Cerebellar cortex (tissue), 1 donor: ENCODE data around the gene LRRC52.

Source experiments
- DNase-seq: peaks from one replicate; pipeline ENCODE4 v3.0.0-alpha.2; 2015; ENCODE audit warnings: low spot score

The LRRC52 gene

GRCh38 chr1:165543532-165544438 lies at the start of gene LRRC52:
Gene LRRC52 (plus strand): TSS chr1:165544000. CDS start chr1:165544297, 297 bp downstream.
- DNase-seq = peak; percentile 56

GRCh38 chr1:165494949-165495857 lies 48.6 kb upstream of the LRRC52 start:
- DNase-seq = no peak

- DNase-seq = no peak
Observed at GRCh38 chr1:165495858-165496205, 48.0 kb upstream of the LRRC52 start.

- no peak for DNase-seq
Observed at GRCh38 chr1:165496501-165496900, 47.3 kb upstream of the LRRC52 start.

GRCh38 chr1:165497069-165498013 lies 46.5 kb upstream of the LRRC52 start:
- DNase-seq = no peak

DNA sequence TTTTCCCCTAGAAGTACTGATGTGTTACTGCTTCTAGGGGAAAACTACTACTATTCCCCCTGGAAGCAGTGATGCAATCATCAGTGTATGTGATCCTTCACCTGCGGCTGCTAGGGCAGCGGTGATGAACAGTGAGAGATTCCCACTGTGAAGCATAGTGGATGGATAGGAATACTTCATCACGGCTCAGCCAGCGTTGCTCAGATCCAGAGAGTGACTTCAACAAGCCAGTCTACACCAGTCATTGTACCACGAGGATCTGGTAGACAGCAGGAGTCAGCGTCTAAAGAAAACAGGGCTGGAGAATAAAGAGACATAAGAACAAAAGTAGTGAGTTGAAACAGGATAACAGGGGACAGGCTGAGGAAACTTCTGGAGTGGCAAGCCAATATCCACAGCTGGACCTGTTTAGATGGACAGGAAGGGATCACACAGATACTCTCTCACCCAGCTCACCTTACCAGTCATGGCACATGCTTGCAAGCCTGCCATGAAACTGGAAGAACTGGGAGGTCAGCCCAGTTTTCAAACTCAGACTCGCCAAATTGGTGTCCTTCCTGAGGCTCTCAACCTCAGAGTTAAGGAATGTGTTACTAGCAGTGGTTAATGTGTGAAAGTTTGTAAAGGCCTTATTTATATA lies 42.4 kb upstream of the LRRC52 start:
- DNase-seq = no peak

- no peak for DNase-seq
Observed at GRCh38 chr1:165501970-165502348, 41.8 kb upstream of the LRRC52 start.

GRCh38 chr1:165507570-165507969 lies 36.2 kb upstream of the LRRC52 start:
- no peak for DNase-seq

DNA sequence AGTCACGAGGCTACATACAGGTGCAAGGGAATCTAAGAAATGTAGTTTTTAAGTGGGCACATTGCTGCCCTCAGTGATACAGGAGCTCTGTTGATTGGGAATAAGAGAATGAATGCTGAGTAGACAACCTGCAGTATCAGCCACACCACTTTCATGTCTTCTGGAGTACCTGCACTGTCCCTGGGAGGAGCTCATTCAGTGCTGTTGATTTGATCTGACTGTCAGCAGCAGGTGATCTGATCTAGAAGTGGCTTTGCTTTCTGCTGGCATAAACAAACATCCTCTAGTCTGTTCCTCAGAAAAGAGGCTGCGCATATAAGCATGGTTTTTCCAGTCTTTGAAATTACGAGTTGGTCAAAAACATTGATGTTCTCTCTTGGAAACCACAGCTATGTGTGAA lies 35.5 kb upstream of the LRRC52 start:
- no peak for DNase-seq

DNA sequence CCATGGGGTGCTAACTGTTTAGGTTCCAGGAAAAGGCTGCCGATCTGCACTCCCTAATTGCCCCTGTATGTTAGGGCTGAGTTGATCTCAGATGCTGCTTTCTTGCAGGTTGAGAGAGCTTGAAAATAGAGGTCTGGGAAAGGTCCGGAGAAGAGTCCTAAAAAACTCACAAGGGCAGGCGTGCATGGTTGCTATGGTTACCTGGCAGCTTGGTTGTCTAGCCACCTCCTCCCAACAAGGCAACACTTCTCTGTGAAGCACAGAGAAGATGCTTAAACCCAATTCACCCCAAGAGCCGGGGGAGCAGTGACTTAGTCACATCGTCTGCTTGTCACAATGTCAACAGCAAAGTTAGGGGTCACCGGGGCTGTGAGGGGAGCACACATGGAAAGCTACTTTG lies 31.0 kb upstream of the LRRC52 start:
- DNase-seq = no peak

DNA sequence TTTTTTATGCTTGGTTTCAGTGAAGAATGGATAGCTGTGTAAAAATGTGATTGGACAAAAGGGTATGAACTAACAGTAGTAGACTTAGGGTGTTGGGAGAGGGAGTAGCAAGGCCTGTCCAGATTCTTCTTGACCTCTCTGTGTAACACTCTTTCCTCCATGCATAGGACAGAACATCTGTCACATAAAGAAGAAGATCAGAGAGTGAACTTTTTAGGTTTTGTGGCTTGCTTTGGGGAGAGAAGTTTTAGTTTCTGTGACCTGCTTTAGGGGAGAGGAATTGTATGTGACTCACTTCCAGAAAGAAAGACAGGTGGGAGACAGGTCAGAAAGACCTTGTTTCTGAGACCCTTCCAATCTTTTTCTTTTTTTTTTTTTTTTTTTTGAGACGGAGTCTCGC lies 27.3 kb upstream of the LRRC52 start:
- no peak for DNase-seq

- DNase-seq = no peak
Observed at GRCh38 chr1:165520646-165521045, 23.2 kb upstream of the LRRC52 start.

GRCh38 chr1:165524639-165525285 lies 19.0 kb upstream of the LRRC52 start:
- no peak for DNase-seq

DNA sequence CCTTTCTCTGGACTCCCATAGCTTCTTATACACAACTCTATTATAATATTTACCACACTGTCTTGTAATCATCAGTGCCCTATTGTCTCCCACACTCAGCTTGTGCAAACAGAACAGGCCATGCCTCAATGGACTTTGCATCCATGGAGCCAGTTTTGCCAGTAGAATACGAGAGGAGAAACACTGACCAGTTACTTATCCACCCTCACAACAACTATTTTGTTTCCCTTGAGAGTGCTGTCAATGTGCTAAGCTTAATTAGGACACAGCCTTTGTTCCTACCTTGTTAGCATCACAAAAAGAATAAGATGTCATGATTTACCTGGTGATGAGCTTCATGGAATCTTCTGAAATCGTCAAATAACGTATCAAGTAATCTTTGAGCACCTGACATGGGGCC lies 18.1 kb upstream of the LRRC52 start:
- no peak for DNase-seq

- no peak for DNase-seq
Observed at GRCh38 chr1:165527251-165528007, 16.4 kb upstream of the LRRC52 start.

GRCh38 chr1:165531021-165531420 lies 12.8 kb upstream of the LRRC52 start:
- no peak for DNase-seq

DNA sequence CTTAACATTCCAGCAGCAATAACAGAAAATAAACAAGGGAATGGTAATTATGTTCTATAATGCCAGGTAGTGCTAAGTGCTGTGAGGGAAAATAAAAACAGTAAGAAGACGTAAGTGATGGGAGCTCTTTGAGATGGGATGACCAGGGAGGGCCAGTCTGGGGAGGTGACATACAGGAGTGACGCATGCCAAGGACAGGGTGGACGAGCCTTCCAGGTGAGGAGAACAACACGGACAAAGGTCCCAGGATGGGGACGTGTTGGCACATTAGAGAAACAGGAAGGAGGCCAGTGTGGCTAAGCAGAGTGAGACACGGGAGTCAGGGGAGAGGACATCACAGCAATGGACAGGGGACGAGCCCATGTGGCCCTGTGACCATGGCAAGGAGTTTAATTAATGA lies 11.7 kb upstream of the LRRC52 start:
- DNase-seq = no peak

GRCh38 chr1:165533254-165533653 lies 10.5 kb upstream of the LRRC52 start:
- DNase-seq = no peak

GRCh38 chr1:165536016-165536415 lies 7.8 kb upstream of the LRRC52 start:
- no peak for DNase-seq
